ENCODE measurements around the gene AMZ1. TPM values are rescaled to one million over a fixed set of nuclear protein-coding genes. Genes with fewer than 3 reads are reported as not detected.
"Not testable (repeated sequence)": the region's sequence is repeated elsewhere in the genome, so short reads cannot be mapped to it uniquely, and the experiment has no call there.

The AMZ1 gene
- total RNA-seq, 2 experiments from 2014 or later: 0.17 TPM

DNA sequence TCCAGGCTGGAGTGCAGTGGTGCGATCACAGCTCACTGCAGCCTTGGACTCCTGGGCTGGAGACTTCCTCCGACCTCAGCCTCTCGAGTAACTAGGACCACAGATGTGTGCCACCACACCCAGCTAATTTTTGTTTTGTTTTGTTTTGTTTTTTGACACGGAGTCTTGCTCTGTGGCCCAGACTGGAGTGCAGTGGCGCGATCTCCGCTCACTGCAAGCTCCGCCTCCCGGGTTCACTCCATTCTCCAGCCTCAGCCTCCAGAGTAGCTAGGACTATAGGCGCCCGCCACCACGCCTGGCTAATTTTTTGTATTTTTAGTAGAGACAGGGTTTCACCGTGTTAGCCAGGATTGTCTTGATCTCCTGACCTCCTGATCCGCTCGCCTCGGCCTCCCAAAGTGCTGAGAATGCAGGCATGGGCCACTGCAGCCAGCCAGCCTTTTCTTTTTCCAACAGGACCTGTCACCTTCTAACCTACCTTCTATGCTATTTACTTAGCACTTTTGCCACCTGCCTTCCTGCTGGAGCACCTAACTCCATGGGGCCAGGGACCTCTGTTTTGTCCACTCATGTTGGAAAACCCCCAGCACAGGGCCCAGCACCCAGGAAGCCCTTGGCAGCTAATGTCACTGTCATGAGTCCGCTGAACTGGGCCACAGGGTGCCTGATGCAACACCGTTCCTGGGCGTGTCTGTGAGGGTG is 5.6 kb downstream of the AMZ1 start:
- Mint-ChIP-seq H3K4me1 (peaks cover 21% of the 10 kb centered on the region), H3K27me3 (peaks cover 52% of the 10 kb centered on the region)
- not testable (repeated sequence) for H3K4me3 Mint-ChIP-seq; H3K27ac Mint-ChIP-seq; DNase-seq; H3K36me3 Mint-ChIP-seq; H3K9me3 Mint-ChIP-seq; ATAC-seq (ENCODE audit: low read depth)
- POLR2A ChIA-PET: interaction anchor here (1.6 kb wide), 1 partner anchor 62 kb away, joined by 3 read pairs; the partner anchor contains the start of gene TTYH3

DNA sequence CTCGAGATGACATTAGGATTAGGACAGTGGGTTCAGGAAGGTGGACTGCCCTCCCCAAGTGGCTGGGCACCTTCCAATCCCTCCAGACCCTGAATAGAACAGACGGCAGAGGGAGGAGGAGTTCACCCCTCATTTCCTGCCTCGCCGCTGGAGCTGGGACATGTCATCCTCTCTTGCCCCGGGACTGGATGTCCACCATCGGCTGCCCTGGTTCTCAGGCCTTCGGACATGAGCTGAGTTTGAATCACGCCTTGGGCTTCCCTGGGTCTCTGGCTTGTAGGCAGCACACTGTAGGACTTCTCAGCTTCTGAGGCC is 6.1 kb downstream of the AMZ1 start:
- H3K9me3 Mint-ChIP-seq; ATAC-seq (ENCODE audit: low read depth); DNase-seq; H3K27ac Mint-ChIP-seq; H3K36me3 Mint-ChIP-seq; H3K4me3 Mint-ChIP-seq: not testable (repeated sequence)
- POLR2A ChIA-PET: interaction anchor here (1.6 kb wide), 1 partner anchor 63 kb away, joined by 3 read pairs; the partner anchor contains the start of gene TTYH3
- peaks cover 49% of the 10 kb centered on the region for H3K27me3 Mint-ChIP-seq
- H3K4me1 Mint-ChIP-seq: peaks cover 21% of the 10 kb centered on the region

DNA sequence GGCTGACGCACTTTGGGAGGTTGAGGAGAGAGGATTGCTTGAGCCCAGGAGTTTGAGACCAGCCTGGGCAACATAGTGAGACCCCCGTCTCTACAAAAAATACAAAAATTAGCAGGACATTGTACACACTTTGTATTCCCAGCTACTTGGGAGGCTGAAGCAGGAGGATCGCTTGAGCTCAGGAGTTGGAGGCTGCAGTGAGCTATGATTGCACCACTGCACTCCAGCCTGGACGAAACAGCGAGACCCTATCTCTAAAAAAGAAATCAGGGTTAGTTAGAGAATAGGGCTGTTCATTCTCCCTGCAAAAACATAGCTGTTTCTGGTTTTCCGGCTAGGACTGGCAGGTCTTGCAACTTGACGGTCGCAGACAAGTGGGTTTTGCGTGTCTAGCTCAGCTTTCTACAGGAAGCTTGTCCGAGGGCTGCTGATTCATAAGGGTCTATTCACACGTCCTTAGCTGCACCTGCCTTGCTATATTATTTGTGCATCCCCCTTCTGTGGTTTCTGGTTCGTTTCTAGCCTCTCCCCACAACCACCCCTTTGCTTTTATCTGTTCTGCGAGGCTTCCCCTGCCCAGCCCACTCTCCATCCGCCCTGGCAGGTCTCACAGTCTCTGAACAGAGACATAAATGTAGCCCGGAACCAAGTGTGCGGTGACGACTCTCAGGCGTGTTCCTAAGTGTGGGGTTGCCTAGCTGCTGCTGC is 10.7 kb downstream of the AMZ1 start:
- Mint-ChIP-seq H3K9me3 (no peaks in the 10 kb centered on the region), H3K4me3 (peak overlapping the region; percentile 63), H3K4me1 (peaks cover 26% of the 10 kb centered on the region)

DNA sequence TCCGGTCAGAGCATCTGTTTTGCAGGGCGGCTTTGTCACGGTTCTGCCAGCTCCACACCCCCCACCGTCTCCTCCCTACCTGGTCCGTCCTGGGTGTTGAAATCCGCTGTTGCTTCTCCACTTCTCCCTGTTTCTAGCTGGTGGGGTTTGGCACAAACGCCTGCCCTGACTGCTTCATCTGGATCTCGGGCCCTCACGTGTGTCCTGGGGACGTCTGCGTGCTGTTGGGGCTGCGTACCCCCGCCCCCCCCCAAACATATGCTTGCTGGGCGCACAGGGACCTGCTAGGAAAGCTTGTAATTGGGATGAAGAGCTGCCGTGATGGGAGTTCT is 11.3 kb downstream of the AMZ1 start:
- ATAC-seq (ENCODE audit: low read depth) (no peak), DNase-seq (no peak)
- H3K27me3 Mint-ChIP-seq: peaks cover 39% of the 10 kb centered on the region
- no peaks in the 10 kb centered on the region for H3K9me3 Mint-ChIP-seq
- POLR2A ChIA-PET: interaction anchor here (0.5 to 4.0 kb wide), 14 partner anchors 9 to 345 kb away, joined by 3 to 45 read pairs (median 4); no protein-coding TSS in a partner anchor
- H3K27ac Mint-ChIP-seq: peak overlapping the region; percentile 83
- H3K36me3 Mint-ChIP-seq: no peaks in the 10 kb centered on the region
- peak overlapping the region; percentile 63 for H3K4me3 Mint-ChIP-seq
- peaks cover 26% of the 10 kb centered on the region for H3K4me1 Mint-ChIP-seq

More for the DNA sequence above, 10.7 kb downstream of the AMZ1 start:
- peaks cover 36% of the 10 kb centered on the region for H3K27me3 Mint-ChIP-seq
- H3K36me3 Mint-ChIP-seq: no peaks in the 10 kb centered on the region
- ATAC-seq (ENCODE audit: low read depth): peak; percentile 95
- POLR2A ChIA-PET: interaction anchor here (0.5 to 4.0 kb wide), 14 partner anchors 9 to 345 kb away, joined by 3 to 45 read pairs (median 4); no protein-coding TSS in a partner anchor
- peak; percentile 76 for DNase-seq
- H3K27ac Mint-ChIP-seq: peak overlapping the region; percentile 83

DNA sequence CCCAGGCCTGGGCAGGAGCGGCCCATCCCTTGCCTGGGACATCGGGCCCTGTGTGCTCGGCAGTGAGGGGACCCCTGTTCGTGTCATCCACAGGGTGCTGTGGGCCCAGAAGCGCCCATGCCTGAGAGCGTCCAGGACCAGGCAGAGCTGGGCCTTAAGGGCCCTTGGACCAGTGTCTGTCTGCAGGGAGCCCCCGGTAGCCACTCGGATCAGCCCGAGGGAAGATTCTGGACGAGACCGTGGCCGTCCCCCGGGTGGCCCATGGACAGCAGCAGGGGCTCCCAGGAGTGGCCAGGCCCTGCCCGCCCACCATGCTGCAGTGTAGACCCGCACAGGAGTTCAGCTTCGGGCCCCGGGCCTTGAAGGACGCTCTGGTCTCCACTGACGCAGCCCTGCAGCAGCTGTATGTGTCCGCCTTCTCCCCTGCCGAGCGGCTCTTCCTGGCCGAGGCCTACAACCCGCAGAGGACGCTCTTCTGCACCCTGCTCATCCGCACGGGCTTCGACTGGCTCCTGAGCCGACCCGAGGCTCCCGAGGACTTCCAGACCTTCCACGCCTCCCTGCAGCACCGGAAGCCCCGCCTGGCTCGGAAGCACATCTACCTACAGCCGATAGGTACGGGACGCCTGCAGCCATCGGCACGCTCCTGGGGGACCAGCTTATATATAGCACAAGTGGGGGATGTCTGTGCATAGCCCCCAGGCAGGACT is 12.3 kb downstream of the AMZ1 start:
- DNase-seq: no peak
- H3K4me3 Mint-ChIP-seq: peak overlapping the region; percentile 5
- no peak overlapping the region for H3K27ac Mint-ChIP-seq
- no peak for ATAC-seq (ENCODE audit: low read depth)
- POLR2A ChIA-PET: interaction anchor here (4.0 kb wide), 1 partner anchor 10 kb away, joined by 45 read pairs; no protein-coding TSS in a partner anchor
- peaks cover 26% of the 10 kb centered on the region for H3K4me1 Mint-ChIP-seq
- H3K9me3 Mint-ChIP-seq: no peaks in the 10 kb centered on the region
- H3K27me3 Mint-ChIP-seq: peaks cover 46% of the 10 kb centered on the region
- H3K36me3 Mint-ChIP-seq: no peaks in the 10 kb centered on the region

DNA sequence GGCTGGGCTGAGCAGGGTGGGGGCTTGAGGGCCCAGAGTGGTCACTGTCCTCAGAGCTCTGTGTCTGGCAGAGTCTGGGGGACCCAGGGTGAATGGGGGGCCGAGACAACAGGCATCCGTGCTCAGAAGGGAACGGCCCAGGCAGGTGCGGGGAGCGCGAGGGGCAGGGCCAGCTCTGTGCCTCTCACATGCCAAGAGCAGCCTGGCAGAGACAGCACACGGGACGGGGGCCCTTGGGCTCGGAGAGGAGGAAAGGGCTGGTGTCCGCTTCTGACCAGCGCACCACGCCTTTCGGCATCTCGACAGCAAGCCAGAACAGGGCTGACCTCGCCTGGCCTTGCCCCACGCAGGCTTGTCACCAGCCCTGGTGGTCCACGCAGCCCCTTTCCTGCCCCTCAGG is 13.4 kb downstream of the AMZ1 start:
- H3K27me3 Mint-ChIP-seq: peaks cover 49% of the 10 kb centered on the region
- DNase-seq: no peak
- H3K9me3 Mint-ChIP-seq: no peaks in the 10 kb centered on the region
- no peak overlapping the region for H3K4me3 Mint-ChIP-seq
- no peak overlapping the region for H3K27ac Mint-ChIP-seq
- H3K36me3 Mint-ChIP-seq: no peaks in the 10 kb centered on the region
- H3K4me1 Mint-ChIP-seq: peaks cover 26% of the 10 kb centered on the region
- POLR2A ChIA-PET: interaction anchor here (4.0 kb wide), 1 partner anchor 8 kb away, joined by 45 read pairs; no protein-coding TSS in a partner anchor
- no peak for ATAC-seq (ENCODE audit: low read depth)

DNA sequence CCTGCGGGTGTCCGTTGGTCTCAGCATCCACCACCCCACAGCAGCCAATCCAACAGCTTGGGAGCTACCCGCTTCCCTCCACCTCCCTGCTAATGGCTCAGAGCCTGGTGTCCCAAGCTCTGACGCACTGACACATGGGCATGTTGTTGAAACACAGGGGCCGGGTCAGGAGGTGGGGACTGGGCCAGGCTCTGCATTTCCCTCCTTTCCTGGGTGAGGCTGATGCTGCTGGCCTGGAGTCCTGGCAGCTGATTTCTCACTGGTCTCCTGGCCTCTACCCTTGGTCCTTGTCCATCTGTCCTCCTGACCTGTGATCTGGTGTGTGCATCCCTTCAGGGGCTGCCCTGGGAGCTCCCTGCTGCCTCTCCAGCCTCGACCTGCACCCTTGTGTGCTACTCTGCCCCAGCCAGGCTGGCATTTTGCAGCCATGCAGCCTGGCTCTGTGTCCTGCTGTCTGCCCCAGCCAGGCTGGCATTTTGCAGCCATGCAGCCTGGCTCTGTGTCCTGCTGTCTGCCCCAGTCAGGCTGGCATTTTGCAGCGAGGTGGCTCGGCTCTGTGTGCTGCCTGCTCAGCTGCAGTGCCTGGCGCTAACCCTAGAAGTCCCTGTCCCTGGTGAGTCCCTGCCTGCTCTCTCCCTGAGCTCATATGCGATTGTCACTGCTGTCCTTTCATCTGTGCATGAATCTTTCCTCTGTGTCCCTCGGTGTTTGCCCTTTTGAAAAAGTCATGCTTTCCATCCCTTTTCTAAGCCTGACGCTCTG is 14.0 kb downstream of the AMZ1 start:
- no peak for ATAC-seq (ENCODE audit: low read depth)
- DNase-seq: no peak
- peaks cover 26% of the 10 kb centered on the region for H3K4me1 Mint-ChIP-seq
- POLR2A ChIA-PET: interaction anchor here (1.0 to 4.0 kb wide), 2 partner anchors 8 to 9 kb away, joined by 4 to 45 read pairs; no protein-coding TSS in a partner anchor
- no peaks in the 10 kb centered on the region for H3K36me3 Mint-ChIP-seq
- peaks cover 55% of the 10 kb centered on the region for H3K27me3 Mint-ChIP-seq
- H3K9me3 Mint-ChIP-seq: no peaks in the 10 kb centered on the region
- H3K27ac Mint-ChIP-seq: no peak overlapping the region
- H3K4me3 Mint-ChIP-seq: no peak overlapping the region

DNA sequence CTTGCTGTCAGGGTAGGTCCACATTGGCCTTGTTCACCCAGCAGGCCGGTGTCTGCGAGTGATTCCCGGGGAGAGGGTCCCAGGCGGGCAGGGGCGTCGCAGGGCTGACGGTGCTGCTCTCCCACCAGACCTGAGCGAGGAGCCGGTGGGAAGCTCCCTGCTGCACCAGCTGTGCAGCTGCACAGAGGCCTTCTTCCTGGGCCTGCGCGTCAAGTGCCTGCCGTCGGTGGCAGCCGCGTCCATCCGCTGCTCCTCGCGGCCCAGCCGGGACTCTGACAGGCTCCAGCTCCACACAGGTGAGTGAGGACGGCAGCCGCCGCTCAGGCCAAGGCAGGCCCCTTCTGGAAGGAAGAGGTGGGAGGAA is 14.6 kb downstream of the AMZ1 start:
- Mint-ChIP-seq H3K9me3 (no peaks in the 10 kb centered on the region), H3K36me3 (no peaks in the 10 kb centered on the region), H3K27ac (no peak overlapping the region), H3K4me3 (no peak overlapping the region), H3K27me3 (peaks cover 56% of the 10 kb centered on the region), H3K4me1 (peaks cover 23% of the 10 kb centered on the region)
- DNase-seq: no peak
- no peak for ATAC-seq (ENCODE audit: low read depth)
- POLR2A ChIA-PET: interaction anchor here (1.0 kb wide), 1 partner anchor 9 kb away, joined by 4 read pairs; no protein-coding TSS in a partner anchor

DNA sequence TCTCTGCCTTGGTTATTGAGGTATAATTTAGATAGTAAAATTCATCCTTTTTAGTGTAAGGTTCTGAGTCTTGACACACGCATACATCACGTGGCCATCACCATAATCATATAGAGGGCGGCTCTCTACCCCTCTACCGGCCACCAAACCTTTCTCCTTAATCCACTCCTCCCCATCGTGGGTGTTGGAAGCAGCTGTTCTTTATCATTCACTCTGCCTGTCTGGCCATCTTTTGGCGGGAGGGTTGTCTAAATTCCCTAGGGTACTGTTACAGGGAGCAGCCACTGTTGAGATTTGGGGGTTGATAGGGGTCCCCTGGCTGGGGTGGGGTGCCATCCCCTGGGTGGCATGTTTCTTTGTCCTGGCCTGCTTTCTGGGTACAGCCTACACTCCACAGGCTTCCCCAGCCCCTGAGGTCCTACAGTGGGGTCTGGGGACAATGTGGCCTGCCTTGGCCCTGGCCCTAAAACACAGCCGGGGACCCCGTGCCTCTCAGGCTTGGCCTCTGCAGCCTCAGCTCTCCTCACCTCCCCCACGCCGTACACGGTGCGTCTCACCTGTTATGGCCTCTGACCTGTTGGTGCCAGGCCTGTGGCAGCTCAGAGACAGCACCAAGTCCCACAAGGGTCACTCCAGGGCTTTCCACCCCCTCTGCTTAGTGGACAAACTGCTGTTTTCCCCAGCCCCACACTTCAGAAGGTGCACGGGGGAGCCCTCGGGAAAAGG is 17.5 kb downstream of the AMZ1 start:
- H3K27me3 Mint-ChIP-seq: peaks cover 62% of the 10 kb centered on the region
- no peak for ATAC-seq (ENCODE audit: low read depth)

DNA sequence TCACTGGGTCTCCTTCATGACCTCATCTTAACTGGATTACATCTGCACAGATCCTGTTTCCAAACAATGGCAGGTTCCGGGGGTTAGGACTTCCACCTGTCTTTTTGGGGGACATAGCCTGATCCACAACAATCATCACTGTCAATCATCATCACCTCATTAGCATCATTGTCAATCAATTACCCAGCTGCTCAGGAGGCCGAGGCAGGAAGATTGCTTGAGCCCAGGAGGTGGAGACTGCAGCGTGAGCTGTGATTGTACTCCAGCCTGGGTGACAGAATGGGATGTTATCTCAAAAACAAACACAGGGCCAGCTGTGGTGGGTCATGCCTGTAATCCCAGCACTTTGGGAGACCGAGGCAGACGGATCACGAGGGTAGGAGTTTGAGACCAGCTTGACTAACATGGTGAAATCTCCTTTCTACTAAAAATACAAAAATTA is 18.7 kb downstream of the AMZ1 start:
- Mint-ChIP-seq H3K36me3 (no peaks in the 10 kb centered on the region), H3K27ac (no peak overlapping the region), H3K4me1 (peaks cover 15% of the 10 kb centered on the region), H3K4me3 (no peak overlapping the region), H3K9me3 (no peaks in the 10 kb centered on the region), H3K27me3 (peaks cover 58% of the 10 kb centered on the region)
- POLR2A ChIA-PET: no interaction called here
- ATAC-seq (ENCODE audit: low read depth): no peak
- no peak for DNase-seq

More for the DNA sequence above, 17.5 kb downstream of the AMZ1 start:
- Mint-ChIP-seq H3K4me1 (peaks cover 8% of the 10 kb centered on the region), H3K4me3 (no peak overlapping the region), H3K27ac (no peak overlapping the region), H3K36me3 (no peaks in the 10 kb centered on the region), H3K9me3 (no peaks in the 10 kb centered on the region)
- POLR2A ChIA-PET: no interaction called here
- no peak for DNase-seq

DNA sequence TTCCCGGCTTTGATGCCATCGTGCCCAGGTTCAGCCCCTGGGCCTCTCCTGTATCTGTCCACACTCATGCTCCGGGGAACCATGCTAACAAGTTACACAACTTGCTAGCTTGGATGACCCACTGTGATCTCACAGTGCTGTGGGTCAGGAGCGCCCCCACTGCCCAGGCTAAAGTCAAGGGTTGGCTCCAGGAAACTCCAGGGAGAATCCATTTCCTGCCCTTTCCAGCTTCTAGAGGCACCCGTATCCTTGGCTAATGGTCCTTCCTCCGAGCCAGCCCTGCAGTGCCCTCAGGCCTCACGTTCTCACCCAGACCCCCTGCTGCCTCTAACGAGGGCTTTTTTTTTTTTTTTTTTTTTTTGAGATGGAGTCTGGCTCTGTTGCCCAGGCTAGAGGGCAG is 19.5 kb downstream of the AMZ1 start:
- no peak for DNase-seq
- Mint-ChIP-seq H3K27ac (no peak overlapping the region), H3K4me1 (peaks cover 15% of the 10 kb centered on the region), H3K27me3 (peaks cover 54% of the 10 kb centered on the region), H3K4me3 (no peak overlapping the region), H3K9me3 (no peaks in the 10 kb centered on the region), H3K36me3 (no peaks in the 10 kb centered on the region)
- POLR2A ChIA-PET: interaction anchor here (5.8 kb wide), 1 partner anchor 7 kb away, joined by 45 read pairs; no protein-coding TSS in a partner anchor
- ATAC-seq (ENCODE audit: low read depth): no peak

DNA sequence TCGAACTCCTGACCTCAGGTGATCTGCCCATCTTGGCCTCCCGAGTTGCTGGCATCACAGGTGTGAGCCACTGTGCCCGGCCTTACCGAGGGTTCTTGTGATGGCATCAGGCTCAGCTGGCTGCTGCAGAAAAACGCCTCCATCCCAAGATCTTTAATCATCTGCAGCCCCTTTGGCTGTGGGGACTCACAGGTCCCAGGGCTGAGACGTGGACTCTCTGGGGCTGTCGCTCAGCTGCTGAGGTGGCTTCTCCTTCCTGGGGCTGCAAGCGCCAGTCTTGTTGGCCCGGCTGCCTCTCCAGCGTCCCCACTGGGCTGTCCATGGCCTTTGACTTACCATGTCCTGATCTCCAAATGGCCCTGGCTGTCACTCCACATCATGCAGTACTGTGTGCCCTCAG is 20.0 kb downstream of the AMZ1 start:
- no peak overlapping the region for H3K27ac Mint-ChIP-seq
- H3K9me3 Mint-ChIP-seq: no peaks in the 10 kb centered on the region
- H3K27me3 Mint-ChIP-seq: peaks cover 55% of the 10 kb centered on the region
- H3K36me3 Mint-ChIP-seq: no peaks in the 10 kb centered on the region
- peaks cover 15% of the 10 kb centered on the region for H3K4me1 Mint-ChIP-seq
- ATAC-seq (ENCODE audit: low read depth): no peak
- POLR2A ChIA-PET: interaction anchor here (5.8 kb wide), 1 partner anchor 8 kb away, joined by 45 read pairs; no protein-coding TSS in a partner anchor
- H3K4me3 Mint-ChIP-seq: no peak overlapping the region
- DNase-seq: no peak
